SK-N-SH (cell line): Measurements from ENCODE around the gene CLEC3A.

Experiments
- CHD2 ChIP-seq: fragments of 150-350 bp; IDR thresholded peaks from 2 replicates; pipeline ENCODE4 v1.6.1; 2018; ENCODE audit warnings: low read length; ENCODE audit not compliant: partially characterized antibody
- GABPA ChIP-seq: IDR thresholded peaks from 2 replicates; pipeline ENCODE4 v1.4.0; 2012; ENCODE audit warnings: low read depth, mild to moderate bottlenecking
- JUND ChIP-seq: IDR thresholded peaks from 2 replicates; pipeline ENCODE4 v1.4.0; 2012
- MEF2A ChIP-seq: IDR thresholded peaks from 2 replicates; pipeline ENCODE4 v1.4.0; 2012; ENCODE audit warnings: low read depth, borderline replicate concordance
- POLR2AphosphoS5 ChIP-seq: IDR thresholded peaks from 2 replicates; pipeline ENCODE4 v1.6.1; 2012; ENCODE audit warnings: low read depth, low read length
- RAD21 ChIP-seq: IDR thresholded peaks from 2 replicates; pipeline ENCODE4 v1.6.1; 2012; ENCODE audit warnings: mild to moderate bottlenecking, low read length
- RCOR1 ChIP-seq: fragments of 150-350 bp; IDR thresholded peaks from 2 replicates; pipeline ENCODE4 v1.6.1; 2017; ENCODE audit warnings: antibody characterized with exemption, low read length
- TCF12 ChIP-seq: IDR thresholded peaks from 2 replicates; pipeline ENCODE4 v1.4.0; 2012
- TF ChIP-seq, protein P1 (sequence below): fragments of 200-600 bp; sonication (generic); IDR thresholded peaks from 2 replicates; pipeline ENCODE4 v1.6.1; 2017; ENCODE audit warnings: antibody characterized with exemption, mild to moderate bottlenecking, moderate library complexity
- TF ChIP-seq, protein P2 (sequence below): IDR thresholded peaks from 2 replicates; pipeline ENCODE4 v1.4.0; 2012; ENCODE audit warnings: low read depth, borderline replicate concordance
- TF ChIP-seq, protein P3 (sequence below): IDR thresholded peaks from 2 replicates; pipeline ENCODE4 v1.6.1; 2012; ENCODE audit warnings: mild to moderate bottlenecking, low read depth, low read length, moderate library complexity
- TF ChIP-seq, protein P4 (sequence below): IDR thresholded peaks from 2 replicates; pipeline ENCODE4; 2012

DNA sequence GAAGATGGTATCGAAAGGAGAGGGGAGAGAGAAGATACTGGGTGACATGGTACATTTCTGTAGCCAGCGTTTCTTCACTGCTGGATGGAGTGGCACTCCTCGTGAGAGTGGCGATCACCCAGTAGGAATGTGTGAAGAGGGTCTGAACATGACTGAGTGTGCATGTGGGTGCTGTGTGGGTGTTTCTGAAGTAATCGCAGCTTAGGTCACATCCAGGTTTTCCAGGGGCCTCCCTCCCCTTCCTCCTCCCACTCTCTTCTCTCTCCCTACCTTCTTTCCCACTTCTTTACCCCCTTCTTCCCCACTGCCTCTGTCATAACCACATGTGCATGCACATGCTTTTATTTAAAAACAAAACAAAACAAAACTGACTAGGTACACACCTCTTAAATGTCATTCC, 1.8 kb downstream of the CLEC3A start:
- no peak for TF ChIP-seq JUND
- TF ChIP-seq, protein P1, sequence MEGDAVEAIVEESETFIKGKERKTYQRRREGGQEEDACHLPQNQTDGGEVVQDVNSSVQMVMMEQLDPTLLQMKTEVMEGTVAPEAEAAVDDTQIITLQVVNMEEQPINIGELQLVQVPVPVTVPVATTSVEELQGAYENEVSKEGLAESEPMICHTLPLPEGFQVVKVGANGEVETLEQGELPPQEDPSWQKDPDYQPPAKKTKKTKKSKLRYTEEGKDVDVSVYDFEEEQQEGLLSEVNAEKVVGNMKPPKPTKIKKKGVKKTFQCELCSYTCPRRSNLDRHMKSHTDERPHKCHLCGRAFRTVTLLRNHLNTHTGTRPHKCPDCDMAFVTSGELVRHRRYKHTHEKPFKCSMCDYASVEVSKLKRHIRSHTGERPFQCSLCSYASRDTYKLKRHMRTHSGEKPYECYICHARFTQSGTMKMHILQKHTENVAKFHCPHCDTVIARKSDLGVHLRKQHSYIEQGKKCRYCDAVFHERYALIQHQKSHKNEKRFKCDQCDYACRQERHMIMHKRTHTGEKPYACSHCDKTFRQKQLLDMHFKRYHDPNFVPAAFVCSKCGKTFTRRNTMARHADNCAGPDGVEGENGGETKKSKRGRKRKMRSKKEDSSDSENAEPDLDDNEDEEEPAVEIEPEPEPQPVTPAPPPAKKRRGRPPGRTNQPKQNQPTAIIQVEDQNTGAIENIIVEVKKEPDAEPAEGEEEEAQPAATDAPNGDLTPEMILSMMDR, result no peak
- TF ChIP-seq, protein P2, sequence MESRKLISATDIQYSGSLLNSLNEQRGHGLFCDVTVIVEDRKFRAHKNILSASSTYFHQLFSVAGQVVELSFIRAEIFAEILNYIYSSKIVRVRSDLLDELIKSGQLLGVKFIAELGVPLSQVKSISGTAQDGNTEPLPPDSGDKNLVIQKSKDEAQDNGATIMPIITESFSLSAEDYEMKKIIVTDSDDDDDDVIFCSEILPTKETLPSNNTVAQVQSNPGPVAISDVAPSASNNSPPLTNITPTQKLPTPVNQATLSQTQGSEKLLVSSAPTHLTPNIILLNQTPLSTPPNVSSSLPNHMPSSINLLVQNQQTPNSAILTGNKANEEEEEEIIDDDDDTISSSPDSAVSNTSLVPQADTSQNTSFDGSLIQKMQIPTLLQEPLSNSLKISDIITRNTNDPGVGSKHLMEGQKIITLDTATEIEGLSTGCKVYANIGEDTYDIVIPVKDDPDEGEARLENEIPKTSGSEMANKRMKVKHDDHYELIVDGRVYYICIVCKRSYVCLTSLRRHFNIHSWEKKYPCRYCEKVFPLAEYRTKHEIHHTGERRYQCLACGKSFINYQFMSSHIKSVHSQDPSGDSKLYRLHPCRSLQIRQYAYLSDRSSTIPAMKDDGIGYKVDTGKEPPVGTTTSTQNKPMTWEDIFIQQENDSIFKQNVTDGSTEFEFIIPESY, result no peak
- TF ChIP-seq POLR2AphosphoS5, result no peak
- no peak for TF ChIP-seq CHD2
- TF ChIP-seq MEF2A, result no peak
- no peak for TF ChIP-seq GABPA
- TF ChIP-seq, protein P3, sequence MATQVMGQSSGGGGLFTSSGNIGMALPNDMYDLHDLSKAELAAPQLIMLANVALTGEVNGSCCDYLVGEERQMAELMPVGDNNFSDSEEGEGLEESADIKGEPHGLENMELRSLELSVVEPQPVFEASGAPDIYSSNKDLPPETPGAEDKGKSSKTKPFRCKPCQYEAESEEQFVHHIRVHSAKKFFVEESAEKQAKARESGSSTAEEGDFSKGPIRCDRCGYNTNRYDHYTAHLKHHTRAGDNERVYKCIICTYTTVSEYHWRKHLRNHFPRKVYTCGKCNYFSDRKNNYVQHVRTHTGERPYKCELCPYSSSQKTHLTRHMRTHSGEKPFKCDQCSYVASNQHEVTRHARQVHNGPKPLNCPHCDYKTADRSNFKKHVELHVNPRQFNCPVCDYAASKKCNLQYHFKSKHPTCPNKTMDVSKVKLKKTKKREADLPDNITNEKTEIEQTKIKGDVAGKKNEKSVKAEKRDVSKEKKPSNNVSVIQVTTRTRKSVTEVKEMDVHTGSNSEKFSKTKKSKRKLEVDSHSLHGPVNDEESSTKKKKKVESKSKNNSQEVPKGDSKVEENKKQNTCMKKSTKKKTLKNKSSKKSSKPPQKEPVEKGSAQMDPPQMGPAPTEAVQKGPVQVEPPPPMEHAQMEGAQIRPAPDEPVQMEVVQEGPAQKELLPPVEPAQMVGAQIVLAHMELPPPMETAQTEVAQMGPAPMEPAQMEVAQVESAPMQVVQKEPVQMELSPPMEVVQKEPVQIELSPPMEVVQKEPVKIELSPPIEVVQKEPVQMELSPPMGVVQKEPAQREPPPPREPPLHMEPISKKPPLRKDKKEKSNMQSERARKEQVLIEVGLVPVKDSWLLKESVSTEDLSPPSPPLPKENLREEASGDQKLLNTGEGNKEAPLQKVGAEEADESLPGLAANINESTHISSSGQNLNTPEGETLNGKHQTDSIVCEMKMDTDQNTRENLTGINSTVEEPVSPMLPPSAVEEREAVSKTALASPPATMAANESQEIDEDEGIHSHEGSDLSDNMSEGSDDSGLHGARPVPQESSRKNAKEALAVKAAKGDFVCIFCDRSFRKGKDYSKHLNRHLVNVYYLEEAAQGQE, result no peak
- no peak for TF ChIP-seq RAD21
- TF ChIP-seq TCF12, result no peak
- TF ChIP-seq RCOR1, result no peak
- TF ChIP-seq, protein P4, sequence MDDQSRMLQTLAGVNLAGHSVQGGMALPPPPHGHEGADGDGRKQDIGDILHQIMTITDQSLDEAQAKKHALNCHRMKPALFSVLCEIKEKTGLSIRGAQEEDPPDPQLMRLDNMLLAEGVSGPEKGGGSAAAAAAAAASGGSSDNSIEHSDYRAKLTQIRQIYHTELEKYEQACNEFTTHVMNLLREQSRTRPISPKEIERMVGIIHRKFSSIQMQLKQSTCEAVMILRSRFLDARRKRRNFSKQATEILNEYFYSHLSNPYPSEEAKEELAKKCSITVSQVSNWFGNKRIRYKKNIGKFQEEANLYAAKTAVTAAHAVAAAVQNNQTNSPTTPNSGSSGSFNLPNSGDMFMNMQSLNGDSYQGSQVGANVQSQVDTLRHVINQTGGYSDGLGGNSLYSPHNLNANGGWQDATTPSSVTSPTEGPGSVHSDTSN, result no peak
